Stimulated activated effector memory CD8-positive, alpha-beta T cell treated with anti-CD3 and anti-CD28 coated beads, Interleukin-12 subunit alpha, Interleukin-12 subunit beta, amount 100 ng/mL, for 72 hours (primary cell): ENCODE measurements around the gene RNF44.
A peak's percentile ranks its signal among the peaks of the same experiment; 100 is the strongest.

Experiments used
- ATAC-seq: fragments of 150-1000 bp; cut with Tn5 transposase; 2 replicates; pipeline ENCODE4 v1.10.0; 2021
- DNase-seq, 2 donors: peaks; one replicate each; pipeline ENCODE4 v3.0.0; 2021 to 2022; ENCODE audit warnings: low spot score in 2 of 2
- H3K27ac Mint-ChIP-seq: one replicate; pipeline ENCODE4 v1.8.0; 2022; ENCODE audit warnings: mild to moderate bottlenecking, mixed read lengths
- H3K36me3 Mint-ChIP-seq: one replicate; pipeline ENCODE4 v1.8.0; 2022; ENCODE audit warnings: mild to moderate bottlenecking, mixed read lengths
- H3K4me1 Mint-ChIP-seq: one replicate; pipeline ENCODE4 v1.8.0; 2022; ENCODE audit warnings: mixed read lengths
- H3K4me3 Mint-ChIP-seq: one replicate; pipeline ENCODE4 v1.8.0; 2022; ENCODE audit warnings: mild to moderate bottlenecking, mixed read lengths
- H3K9me3 Mint-ChIP-seq: one replicate; pipeline ENCODE4 v1.8.0; 2022; ENCODE audit warnings: mixed read lengths

The RNF44 gene

DNA sequence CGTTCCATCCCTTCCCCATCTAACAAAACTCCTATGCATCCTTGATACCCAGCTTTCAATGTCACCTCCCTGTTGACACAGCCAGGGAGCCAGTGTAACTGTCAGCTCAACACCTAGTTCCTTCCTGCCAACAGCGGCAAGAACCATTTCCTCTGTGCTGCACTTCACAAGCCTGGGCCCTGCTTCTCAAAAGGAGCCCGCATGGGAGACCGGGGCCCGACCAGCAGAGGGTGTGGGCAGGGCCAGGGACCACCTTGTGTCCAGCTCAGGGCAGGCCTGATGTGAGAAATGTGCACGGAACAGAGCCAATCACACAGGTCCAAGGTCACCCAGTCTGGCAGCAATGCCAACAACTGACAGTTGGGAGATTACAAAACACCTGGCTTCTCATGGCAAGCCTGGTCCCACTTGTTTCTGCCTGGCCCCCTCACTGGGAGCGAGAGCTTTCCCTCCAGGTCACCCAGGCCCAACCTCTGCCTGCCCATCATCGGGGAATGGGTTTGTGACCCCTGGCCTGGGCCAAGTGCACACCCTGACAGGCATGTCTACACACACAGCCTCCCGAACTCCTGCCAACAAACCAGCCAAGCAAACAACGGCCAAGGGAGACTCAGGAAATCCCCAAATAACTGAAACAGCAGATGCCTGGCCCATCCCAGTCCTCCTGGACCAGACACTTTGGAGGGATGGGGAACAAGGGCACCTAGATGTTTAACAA lies 3.1 kb downstream of the RNF44 start:
- H3K4me1 Mint-ChIP-seq = peaks cover 63% of the 10 kb centered on the region

DNA sequence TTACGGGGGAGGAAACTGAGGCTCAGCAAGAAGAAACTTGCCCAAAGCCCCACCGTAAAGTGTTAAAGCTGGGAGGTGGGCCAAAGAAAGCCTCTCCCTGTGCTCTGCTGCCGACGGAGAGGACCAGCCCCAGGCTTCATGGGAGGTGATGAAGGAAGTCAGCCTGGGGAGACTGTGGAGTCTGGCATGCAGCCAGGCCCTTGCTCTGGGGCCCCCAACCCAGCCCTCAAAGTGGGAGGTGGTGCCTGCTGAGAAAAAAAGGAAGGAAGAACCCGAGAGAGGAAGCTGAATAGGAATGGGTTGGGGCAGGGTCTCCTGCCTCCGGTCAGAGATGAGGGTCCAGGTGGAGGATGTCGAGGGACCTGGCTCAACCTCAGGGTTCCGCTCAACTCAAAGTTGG lies 3.8 kb downstream of the RNF44 start:
- peak overlapping the region; percentile 93 for H3K4me3 Mint-ChIP-seq
- DNase-seq (no peak), ATAC-seq (no peak)
- peak overlapping the region; percentile 97 for H3K27ac Mint-ChIP-seq
- H3K36me3 Mint-ChIP-seq = peaks cover 85% of the 10 kb centered on the region
- H3K9me3 Mint-ChIP-seq = no peaks in the 10 kb centered on the region
- peaks cover 64% of the 10 kb centered on the region for H3K4me1 Mint-ChIP-seq

More for the DNA sequence above, 3.1 kb downstream of the RNF44 start:
- ATAC-seq (no peak), DNase-seq (peak in 1 of 2 donors; percentile 73)
- H3K4me3 Mint-ChIP-seq = peak overlapping the region; percentile 93
- H3K9me3 Mint-ChIP-seq = no peaks in the 10 kb centered on the region
- H3K27ac Mint-ChIP-seq = peak overlapping the region; percentile 97
- peaks cover 78% of the 10 kb centered on the region for H3K36me3 Mint-ChIP-seq

DNA sequence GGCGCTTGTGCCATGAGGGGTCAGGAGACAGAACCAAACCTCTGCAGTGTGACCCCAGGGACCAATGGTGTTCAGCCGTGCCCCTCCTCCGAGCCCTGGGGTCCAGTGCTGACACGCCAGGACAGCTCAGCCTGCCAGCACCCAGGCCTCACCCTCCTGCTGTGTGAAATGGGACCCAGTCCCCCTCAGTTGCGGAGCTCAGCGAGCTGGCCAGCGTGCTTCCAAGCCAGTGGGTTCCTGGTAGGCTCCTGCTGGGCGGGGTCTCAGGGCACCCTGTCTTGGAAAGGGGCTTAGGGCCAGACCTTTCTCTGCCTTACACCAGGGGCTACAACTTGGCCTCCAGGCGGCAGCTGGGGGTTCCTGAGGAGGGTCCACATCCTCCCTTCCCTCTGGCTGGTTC lies 4.4 kb downstream of the RNF44 start:
- Mint-ChIP-seq H3K27ac (peak overlapping the region; percentile 97), H3K4me3 (peak overlapping the region; percentile 93), H3K36me3 (peaks cover 87% of the 10 kb centered on the region), H3K4me1 (peaks cover 62% of the 10 kb centered on the region), H3K9me3 (no peaks in the 10 kb centered on the region)
- no peak for ATAC-seq
- no peak for DNase-seq

DNA sequence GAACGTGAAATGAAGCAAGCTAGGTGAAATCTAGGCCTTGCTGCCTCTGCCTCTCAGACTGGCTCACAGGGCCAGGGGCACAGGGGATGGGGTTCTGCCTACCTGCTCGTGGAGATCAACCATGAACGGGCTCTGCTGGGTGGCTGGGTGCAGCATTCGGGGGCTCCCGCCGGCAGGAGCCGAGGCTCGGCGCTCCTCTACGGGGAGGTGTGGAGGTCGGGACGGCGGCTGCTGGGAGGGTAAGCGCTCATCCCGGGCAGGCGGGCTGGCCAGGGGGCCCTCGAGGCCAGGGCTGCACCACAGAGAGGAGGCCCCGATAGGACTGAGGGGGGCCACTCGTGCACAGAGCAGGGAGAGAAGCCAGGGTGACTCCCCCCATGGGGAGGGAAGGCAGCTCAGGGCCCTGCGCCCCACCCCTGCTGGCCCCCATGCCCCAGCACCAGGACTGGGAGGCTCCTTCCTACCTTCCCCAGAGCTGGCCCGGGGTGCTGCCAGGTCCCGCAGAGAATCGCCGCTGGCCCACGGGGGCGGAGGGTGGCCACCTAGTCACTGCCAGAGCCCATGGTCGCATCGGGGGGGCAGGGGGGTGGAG lies 5.2 kb downstream of the RNF44 start:
- DNase-seq = no peak
- H3K36me3 Mint-ChIP-seq = peaks cover 87% of the 10 kb centered on the region
- no peak for ATAC-seq
- no peaks in the 10 kb centered on the region for H3K9me3 Mint-ChIP-seq
- H3K4me3 Mint-ChIP-seq = peak overlapping the region; percentile 67
- peak overlapping the region; percentile 86 for H3K27ac Mint-ChIP-seq
- H3K4me1 Mint-ChIP-seq = peaks cover 62% of the 10 kb centered on the region

DNA sequence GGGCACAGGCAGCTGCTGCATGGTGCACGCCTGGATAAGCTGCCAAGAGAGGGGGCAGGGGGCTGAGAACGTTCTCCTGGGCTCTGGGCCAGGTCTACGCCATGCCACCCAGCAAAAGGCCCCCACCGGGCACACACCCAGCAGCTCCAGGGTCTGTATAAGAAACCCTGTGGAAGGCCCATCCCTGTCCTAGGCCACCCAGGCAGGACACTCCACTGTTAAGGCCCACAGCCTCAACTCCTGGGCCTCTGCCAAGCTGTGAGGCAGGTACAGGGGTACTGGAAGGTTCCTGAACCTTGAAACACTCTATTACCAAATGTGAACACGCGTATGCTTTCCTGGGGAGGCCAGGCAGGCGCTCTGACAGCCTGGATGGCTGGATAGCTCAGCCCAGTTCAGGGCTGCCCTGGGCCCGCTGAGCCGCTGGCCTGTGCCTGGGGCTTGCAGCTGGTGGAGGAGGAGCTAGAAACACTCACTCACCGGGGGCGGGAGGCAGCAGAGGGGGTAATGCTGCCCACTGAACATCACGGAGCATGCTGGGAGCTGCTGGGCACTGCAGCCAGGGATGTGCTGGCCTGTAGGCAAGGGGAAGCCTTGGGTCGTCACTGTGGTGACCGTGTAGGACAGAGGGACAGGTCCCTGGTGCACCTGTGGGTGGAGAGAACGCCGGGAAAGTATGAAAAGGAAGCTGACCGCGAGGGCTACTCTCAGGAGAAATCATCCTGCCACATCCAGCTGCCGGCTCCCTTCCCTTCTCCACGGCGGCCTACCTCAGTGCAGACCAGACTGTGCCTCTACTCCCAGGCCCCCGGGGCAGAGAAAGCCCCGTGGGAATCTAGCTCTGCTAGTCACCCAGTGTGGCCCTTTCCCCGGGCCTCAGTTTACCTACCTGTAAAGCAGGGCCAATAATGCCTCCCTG lies 6.0 kb downstream of the RNF44 start:
- H3K4me3 Mint-ChIP-seq = peak overlapping the region; percentile 67
- peak overlapping the region; percentile 86 for H3K27ac Mint-ChIP-seq
- ATAC-seq = peak; percentile 61
- no peak for DNase-seq
- no peaks in the 10 kb centered on the region for H3K9me3 Mint-ChIP-seq
- H3K36me3 Mint-ChIP-seq = peaks cover 80% of the 10 kb centered on the region
- H3K4me1 Mint-ChIP-seq = peaks cover 62% of the 10 kb centered on the region

DNA sequence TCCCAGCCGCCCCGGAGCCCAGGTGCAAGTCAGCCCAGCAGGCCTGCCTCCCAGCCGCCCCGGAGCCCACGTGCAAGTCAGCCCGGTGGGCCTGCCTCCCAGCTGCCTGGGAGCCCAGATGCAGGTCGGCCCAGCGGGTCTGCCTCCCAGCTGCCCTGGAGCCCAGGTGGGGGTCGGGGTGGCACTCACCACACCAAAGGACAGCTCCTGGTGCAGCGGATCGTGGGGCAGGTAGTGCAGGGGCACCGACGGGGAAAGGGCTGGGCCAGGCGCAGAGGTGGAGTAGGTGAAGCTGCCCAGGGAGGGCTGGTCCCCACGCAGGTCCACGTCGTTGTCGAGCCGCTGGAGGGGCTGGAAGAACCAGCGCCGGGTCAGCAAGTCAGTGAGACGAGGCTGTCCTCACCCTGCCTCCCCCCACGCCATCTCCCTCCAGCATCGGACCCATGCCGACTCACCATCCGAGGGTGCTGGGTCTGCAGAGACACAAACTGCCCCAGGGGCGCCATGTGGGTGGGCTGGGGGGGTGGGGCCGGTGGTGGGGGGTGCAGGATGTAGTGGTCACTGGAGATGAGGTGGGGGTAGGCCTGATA lies 6.7 kb downstream of the RNF44 start:
- ATAC-seq = no peak
- Mint-ChIP-seq H3K36me3 (peaks cover 72% of the 10 kb centered on the region), H3K4me1 (peaks cover 54% of the 10 kb centered on the region), H3K9me3 (no peaks in the 10 kb centered on the region), H3K27ac (peak overlapping the region; percentile 88), H3K4me3 (peak overlapping the region; percentile 67)
- no peak for DNase-seq

DNA sequence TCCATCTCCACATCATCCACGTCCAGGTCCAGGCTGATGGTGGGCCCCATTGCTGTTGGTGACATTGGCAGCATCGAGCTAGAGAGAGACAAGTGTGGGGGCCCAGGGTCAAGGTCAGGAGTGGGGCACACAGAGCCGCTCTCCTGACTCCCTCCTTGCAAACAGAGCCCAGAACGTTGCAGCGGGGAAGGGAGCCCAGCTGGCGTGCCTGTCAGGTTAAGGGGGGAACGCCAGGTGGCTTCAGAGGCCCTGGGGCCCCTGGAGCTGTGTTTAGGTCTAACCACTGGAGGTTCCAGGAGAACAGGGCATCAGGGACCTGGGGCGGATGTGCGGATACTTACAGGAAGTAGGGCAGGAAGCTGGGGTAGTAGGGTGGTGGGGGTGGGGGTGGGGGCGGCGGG lies 7.5 kb downstream of the RNF44 start:
- H3K36me3 Mint-ChIP-seq = peaks cover 65% of the 10 kb centered on the region
- ATAC-seq (peak; percentile 14), DNase-seq (no peak)
- peak overlapping the region; percentile 88 for H3K27ac Mint-ChIP-seq
- H3K4me1 Mint-ChIP-seq = peaks cover 47% of the 10 kb centered on the region
- peak overlapping the region; percentile 67 for H3K4me3 Mint-ChIP-seq
- no peaks in the 10 kb centered on the region for H3K9me3 Mint-ChIP-seq

DNA sequence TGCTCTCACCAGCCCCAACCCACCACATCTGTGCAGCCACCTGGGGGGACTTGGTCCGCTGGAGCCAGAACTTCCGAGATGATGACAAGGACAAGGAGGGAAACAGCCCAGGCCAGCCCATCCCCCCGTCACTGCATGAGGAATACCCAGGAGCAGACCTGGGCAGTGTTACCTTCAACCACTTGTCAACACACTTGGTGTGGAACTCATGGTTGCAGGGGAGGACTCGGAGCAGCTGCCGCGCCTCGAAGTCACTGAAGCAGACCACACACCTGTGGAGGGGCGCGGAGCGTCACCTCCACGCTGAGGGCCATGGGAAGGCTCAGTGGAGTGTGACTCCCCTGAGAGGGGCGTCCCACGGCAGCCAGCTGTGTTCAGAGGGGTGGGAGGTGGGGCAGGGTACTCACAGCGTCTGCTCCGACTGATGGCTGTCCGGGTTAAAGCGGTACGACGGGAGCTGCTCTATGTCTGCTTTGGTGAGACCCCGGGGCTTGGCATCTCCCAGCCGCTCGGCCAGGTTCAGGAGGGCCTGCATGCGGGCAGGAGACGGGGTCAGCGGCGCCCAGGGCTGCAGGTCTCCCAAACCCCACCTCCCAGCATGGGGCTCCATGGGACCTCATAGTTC lies 8.0 kb downstream of the RNF44 start:
- DNase-seq = no peak
- Mint-ChIP-seq H3K9me3 (no peaks in the 10 kb centered on the region), H3K27ac (peak overlapping the region; percentile 88), H3K4me1 (peaks cover 42% of the 10 kb centered on the region), H3K4me3 (peak overlapping the region; percentile 67), H3K36me3 (peaks cover 59% of the 10 kb centered on the region)
- no peak for ATAC-seq

DNA sequence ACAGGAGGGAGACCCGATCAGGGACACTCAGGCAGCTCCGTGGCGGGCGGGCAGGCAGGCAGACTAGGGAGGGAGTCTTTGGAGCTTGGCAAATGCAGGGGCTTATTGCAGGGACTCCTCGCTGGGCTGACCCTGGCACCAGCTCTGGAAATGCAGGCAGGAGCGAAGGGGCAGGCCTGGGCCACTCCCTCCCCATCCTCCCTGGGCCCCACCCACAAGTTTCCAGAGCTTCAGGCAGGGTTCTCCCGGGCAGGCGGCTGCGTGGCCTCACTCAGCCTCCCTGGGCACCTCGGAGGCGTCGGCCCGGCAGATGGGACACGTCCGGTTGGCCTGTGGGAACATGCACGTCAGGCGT lies 8.5 kb downstream of the RNF44 start:
- H3K4me3 Mint-ChIP-seq = no peak overlapping the region
- no peaks in the 10 kb centered on the region for H3K9me3 Mint-ChIP-seq
- DNase-seq (no peak), ATAC-seq (no peak)
- H3K27ac Mint-ChIP-seq = no peak overlapping the region
- peaks cover 37% of the 10 kb centered on the region for H3K4me1 Mint-ChIP-seq
- H3K36me3 Mint-ChIP-seq = peaks cover 55% of the 10 kb centered on the region

DNA sequence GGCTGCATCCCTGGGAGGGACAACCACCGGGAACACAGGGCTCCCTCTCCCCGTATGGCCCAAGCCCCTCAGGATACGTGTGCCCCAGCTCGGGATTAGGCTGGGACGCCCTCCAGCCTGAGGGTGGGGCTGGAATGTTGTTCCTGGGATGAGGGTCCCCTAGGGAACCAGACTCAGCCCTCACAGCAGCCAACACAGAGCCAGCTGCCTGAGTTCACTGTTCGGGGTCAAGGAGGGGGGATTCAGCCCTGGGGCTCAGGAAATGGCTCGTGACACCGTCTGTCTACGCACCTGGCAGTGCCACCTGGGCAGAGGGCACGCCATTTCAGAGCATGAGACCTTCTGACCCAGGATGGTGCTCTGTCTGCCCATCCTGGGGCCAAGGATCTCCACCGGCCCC lies 8.9 kb downstream of the RNF44 start:
- Mint-ChIP-seq H3K36me3 (peaks cover 50% of the 10 kb centered on the region), H3K27ac (peak overlapping the region; percentile 12), H3K4me1 (peaks cover 36% of the 10 kb centered on the region), H3K9me3 (no peaks in the 10 kb centered on the region), H3K4me3 (no peak overlapping the region)
- ATAC-seq (no peak), DNase-seq (no peak)

DNA sequence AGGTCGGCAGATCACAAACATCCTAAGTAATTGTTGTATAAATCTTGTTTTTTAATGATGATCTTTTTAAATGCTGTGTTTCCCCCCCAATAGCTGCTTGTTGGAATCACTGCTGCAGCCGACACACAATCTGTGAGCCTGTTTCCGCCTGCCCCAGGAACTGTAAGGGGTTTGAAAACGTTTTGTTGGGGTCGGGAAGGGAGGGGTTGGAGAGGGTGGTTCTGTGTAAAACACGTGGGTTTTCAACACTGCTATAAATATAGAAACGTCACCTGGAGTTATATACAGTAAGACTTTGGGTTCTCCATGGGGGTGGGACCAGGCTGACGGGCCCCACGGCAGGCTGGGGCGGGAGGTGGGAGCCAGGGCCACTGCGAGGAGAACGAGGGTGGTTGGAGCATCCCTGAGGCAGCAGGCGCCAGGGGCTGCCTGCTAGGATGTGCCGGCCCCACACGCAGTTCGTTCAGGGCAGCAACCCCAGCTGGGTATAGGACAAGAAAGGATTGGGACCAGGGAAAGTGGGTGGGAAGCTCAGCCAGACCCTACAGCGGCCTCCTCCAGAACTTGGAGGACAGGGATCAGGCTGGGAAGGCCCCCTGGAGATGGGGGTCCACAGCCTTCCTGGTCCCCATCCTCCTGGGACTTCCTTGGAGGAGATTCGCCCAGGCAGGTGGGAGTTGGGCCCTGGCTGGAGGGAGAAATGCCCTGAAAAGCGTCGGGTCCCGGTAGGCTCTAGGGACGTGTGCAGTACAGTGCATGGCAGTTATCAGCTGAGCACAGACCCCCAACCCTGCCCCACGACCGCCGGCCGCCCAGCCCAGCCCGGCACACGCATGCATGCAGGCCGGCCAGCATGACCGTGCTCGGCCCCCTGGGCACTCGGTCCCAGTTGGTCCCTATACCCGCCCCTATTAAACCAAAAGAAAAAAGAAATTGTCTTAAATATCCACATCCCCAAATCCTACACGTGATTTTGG lies 9.7 kb downstream of the RNF44 start:
- Mint-ChIP-seq H3K36me3 (peaks cover 42% of the 10 kb centered on the region), H3K9me3 (no peaks in the 10 kb centered on the region), H3K27ac (peak overlapping the region; percentile 12), H3K4me1 (peaks cover 36% of the 10 kb centered on the region), H3K4me3 (no peak overlapping the region)
- no peak for ATAC-seq
- DNase-seq = no peak

DNA sequence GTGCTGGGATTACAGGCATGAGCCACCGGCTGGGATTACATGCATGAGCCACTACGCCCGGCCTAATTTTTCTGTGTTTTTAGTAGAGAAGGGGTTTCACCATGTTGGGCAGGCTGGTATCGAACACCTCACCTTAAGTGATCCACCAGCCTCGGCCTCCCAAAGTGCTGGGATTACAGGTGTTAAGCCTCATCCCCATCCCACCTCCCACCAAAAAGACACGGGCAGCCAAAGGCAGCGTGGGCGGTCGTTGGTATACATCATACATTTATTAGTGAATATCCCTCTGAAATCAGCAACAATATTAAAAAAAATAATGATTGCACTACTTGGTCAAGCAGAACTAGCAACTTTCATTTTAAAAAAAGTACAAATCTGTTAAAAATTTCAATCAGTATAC lies 10.7 kb downstream of the RNF44 start:
- H3K4me1 Mint-ChIP-seq = peaks cover 32% of the 10 kb centered on the region

DNA sequence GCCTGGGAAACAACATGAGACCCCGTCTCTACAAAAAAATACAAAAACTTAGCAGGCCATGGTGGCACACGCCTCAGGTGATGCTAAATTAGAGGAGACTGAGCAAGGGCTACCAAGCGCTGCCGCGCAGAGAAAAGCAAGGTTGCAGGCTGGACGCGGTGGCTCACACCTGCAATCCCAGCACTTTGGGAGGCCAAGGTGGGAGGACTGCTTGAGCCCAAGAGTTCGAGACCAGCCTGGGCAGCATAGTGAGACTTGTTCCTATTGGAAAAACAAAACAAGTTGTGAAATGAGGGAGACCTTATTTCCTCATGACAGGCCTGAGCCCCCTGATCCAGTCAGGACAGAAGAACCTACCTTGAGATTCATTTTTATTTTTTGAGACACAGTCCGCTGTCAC lies 11.5 kb downstream of the RNF44 start:
- Mint-ChIP-seq H3K9me3 (no peaks in the 10 kb centered on the region), H3K4me1 (peaks cover 29% of the 10 kb centered on the region), H3K36me3 (peaks cover 31% of the 10 kb centered on the region), H3K27ac (no peak overlapping the region), H3K4me3 (no peak overlapping the region)
- DNase-seq (no peak), ATAC-seq (no peak)

More for the DNA sequence above, 10.7 kb downstream of the RNF44 start:
- ATAC-seq (no peak), DNase-seq (no peak)
- Mint-ChIP-seq H3K36me3 (peaks cover 38% of the 10 kb centered on the region), H3K27ac (no peak overlapping the region), H3K4me3 (no peak overlapping the region), H3K9me3 (no peaks in the 10 kb centered on the region)

DNA sequence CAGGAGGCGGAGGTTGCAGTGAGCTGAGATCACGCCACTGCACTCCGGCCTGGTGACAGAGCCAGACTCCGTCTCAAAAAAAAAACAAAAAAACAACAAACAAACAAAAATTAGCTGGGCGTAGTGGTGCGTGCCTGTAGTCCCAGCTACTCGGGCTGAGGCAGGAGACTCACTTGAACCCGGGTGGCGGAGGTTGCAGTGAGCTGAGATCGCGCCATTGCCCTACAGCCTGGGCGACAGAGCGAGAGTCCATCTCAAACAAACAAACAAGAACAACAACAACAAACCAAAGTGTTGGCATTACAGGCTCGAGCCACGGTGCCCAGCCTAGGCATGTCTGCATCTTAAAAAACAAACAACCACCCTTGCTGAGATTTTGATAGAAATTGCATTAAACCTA lies 12.2 kb downstream of the RNF44 start:
- no peak overlapping the region for H3K4me3 Mint-ChIP-seq
- DNase-seq (no peak), ATAC-seq (no peak)
- H3K36me3 Mint-ChIP-seq = peaks cover 30% of the 10 kb centered on the region
- no peaks in the 10 kb centered on the region for H3K9me3 Mint-ChIP-seq
- no peak overlapping the region for H3K27ac Mint-ChIP-seq
- H3K4me1 Mint-ChIP-seq = peaks cover 34% of the 10 kb centered on the region
